HG02623 (cell line): Measurements from ENCODE around the gene SAFB2.
A peak's percentile ranks its signal among the peaks of the same experiment; 100 is the strongest.

Experiments used
- ATAC-seq: cut with Tn5 transposase; IDR thresholded peaks from one replicate; pipeline ENCODE4 v1.9.1; 2021; ENCODE audit warnings: moderate library complexity; ENCODE audit not compliant: unreplicated experiment

Gene SAFB2

GRCh38 chr19:5622465-5623396 is at the start of gene SAFB2, which contains the start of gene SAFB:
SAFB2 (minus strand) TSS chr19:5622776; CDS start chr19:5622715, 61 bp downstream.
SAFB (plus strand) TSS chr19:5623083; CDS start chr19:5623206, 123 bp downstream.
- peak; percentile 82 for ATAC-seq

- ATAC-seq, result no peak
These were observed 49.0 kb upstream of the SAFB2 start for GRCh38 chr19:5671600-5671999.

- ATAC-seq, result no peak
These were observed 46.6 kb upstream of the SAFB2 start for GRCh38 chr19:5669212-5669611.

GRCh38 chr19:5667751-5668271 is 45.2 kb upstream of the SAFB2 start:
- ATAC-seq, result no peak

GRCh38 chr19:5666921-5667610 is 44.5 kb upstream of the SAFB2 start:
- no peak for ATAC-seq

- no peak for ATAC-seq
These were observed 43.4 kb upstream of the SAFB2 start for GRCh38 chr19:5665781-5666513.

- ATAC-seq, result no peak
These were observed 41.9 kb upstream of the SAFB2 start for GRCh38 chr19:5664515-5664914.

GRCh38 chr19:5663904-5664303 is 41.3 kb upstream of the SAFB2 start:
- no peak for ATAC-seq

- no peak for ATAC-seq
These were observed 38.9 kb upstream of the SAFB2 start for GRCh38 chr19:5661483-5661882.

- no peak for ATAC-seq
These were observed 32.8 kb upstream of the SAFB2 start for GRCh38 chr19:5655412-5655811.

- ATAC-seq, result no peak
These were observed 32.4 kb upstream of the SAFB2 start for GRCh38 chr19:5654931-5655330.

- ATAC-seq, result no peak
These were observed 29.7 kb upstream of the SAFB2 start for GRCh38 chr19:5652261-5652660.

- ATAC-seq, result no peak
These were observed 28.8 kb upstream of the SAFB2 start for GRCh38 chr19:5651361-5651760.

GRCh38 chr19:5648464-5648863 is 25.9 kb upstream of the SAFB2 start:
- no peak for ATAC-seq

- no peak for ATAC-seq
These were observed 24.1 kb upstream of the SAFB2 start for GRCh38 chr19:5646703-5647102.

GRCh38 chr19:5645409-5645808 is 22.8 kb upstream of the SAFB2 start:
- ATAC-seq, result no peak

GRCh38 chr19:5644037-5644436 is 21.5 kb upstream of the SAFB2 start:
- no peak for ATAC-seq

- ATAC-seq, result no peak
These were observed 20.5 kb upstream of the SAFB2 start for GRCh38 chr19:5643060-5643459.

- no peak for ATAC-seq
These were observed 19.6 kb upstream of the SAFB2 start for GRCh38 chr19:5642204-5642603.

GRCh38 chr19:5641171-5641570 is 18.6 kb upstream of the SAFB2 start:
- ATAC-seq, result no peak

GRCh38 chr19:5637971-5638370 is 15.4 kb upstream of the SAFB2 start:
- ATAC-seq, result no peak
